ENCODE data around the gene MFSD8. TPM values are rescaled to one million over a fixed set of nuclear protein-coding genes. Genes with fewer than 3 reads are reported as not detected.

The MFSD8 gene
- total RNA-seq, 2 experiments from 2014 or later: 13.0 to 15.6 TPM

DNA sequence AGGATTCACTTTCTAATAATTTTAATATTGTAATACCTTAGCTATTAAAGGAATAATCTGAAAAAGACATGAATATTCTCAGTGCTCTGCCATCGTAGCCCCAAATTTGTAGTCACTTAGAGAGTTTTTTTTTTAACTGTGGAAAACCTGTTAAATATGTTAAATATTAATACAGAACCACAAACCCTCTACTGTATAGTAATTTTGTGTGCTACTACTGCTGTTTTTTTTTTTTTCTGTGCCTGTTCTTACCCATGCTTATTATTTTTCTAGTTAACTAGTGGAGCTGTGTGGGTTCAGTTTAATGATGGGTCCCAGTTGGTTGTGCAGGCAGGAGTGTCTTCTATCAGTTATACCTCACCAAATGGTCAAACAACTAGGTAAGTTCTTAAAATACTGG lies 68.4 kb downstream of the MFSD8 start:
- no peak for DNase-seq
- H3K9me3 Mint-ChIP-seq: peaks cover 4% of the 10 kb centered on the region

GRCh38 chr4:127896069-127896468 lies 68.9 kb downstream of the MFSD8 start:
- peaks cover 4% of the 10 kb centered on the region for H3K9me3 Mint-ChIP-seq
- peaks cover 40% of the 10 kb centered on the region for H3K36me3 Mint-ChIP-seq
- no peaks in the 10 kb centered on the region for H3K27me3 Mint-ChIP-seq
- H3K27ac Mint-ChIP-seq: no peak overlapping the region
- H3K4me3 Mint-ChIP-seq: no peak overlapping the region
- DNase-seq: no peak
- no peaks in the 10 kb centered on the region for H3K4me1 Mint-ChIP-seq

More for the DNA sequence above, 68.4 kb downstream of the MFSD8 start:
- H3K27me3 Mint-ChIP-seq: no peaks in the 10 kb centered on the region
- H3K27ac Mint-ChIP-seq: no peak overlapping the region
- H3K4me1 Mint-ChIP-seq: no peaks in the 10 kb centered on the region
- no peak overlapping the region for H3K4me3 Mint-ChIP-seq
- peaks cover 40% of the 10 kb centered on the region for H3K36me3 Mint-ChIP-seq

DNA sequence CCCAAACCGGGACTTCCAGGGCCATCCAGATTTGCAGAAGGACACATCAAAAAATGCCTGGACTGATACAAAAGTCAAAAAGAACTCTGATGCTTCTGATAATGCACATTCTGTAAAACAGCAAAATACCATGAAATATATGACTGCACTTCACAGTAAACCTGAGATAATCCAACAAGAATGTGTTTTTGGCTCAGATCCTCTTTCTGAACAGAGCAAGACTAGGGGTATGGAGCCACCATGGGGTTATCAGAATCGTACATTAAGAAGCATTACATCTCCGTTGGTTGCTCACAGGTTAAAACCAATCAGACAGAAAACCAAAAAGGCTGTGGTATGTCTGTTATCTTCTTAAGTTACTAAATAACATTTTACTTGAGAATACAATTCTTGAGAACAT lies 75.1 kb downstream of the MFSD8 start:
- no peaks in the 10 kb centered on the region for H3K9me3 Mint-ChIP-seq
- no peak overlapping the region for H3K4me3 Mint-ChIP-seq
- peaks cover 42% of the 10 kb centered on the region for H3K36me3 Mint-ChIP-seq

GRCh38 chr4:127888559-127888958 lies 76.4 kb downstream of the MFSD8 start:
- no peaks in the 10 kb centered on the region for H3K4me1 Mint-ChIP-seq
- H3K36me3 Mint-ChIP-seq: peaks cover 36% of the 10 kb centered on the region
- no peak overlapping the region for H3K4me3 Mint-ChIP-seq
- H3K9me3 Mint-ChIP-seq: no peaks in the 10 kb centered on the region
- H3K27me3 Mint-ChIP-seq: no peaks in the 10 kb centered on the region
- no peak for DNase-seq
- no peak overlapping the region for H3K27ac Mint-ChIP-seq

More for the DNA sequence above, 75.1 kb downstream of the MFSD8 start:
- no peak overlapping the region for H3K27ac Mint-ChIP-seq
- DNase-seq: no peak
- H3K27me3 Mint-ChIP-seq: no peaks in the 10 kb centered on the region
- H3K4me1 Mint-ChIP-seq: no peaks in the 10 kb centered on the region

DNA sequence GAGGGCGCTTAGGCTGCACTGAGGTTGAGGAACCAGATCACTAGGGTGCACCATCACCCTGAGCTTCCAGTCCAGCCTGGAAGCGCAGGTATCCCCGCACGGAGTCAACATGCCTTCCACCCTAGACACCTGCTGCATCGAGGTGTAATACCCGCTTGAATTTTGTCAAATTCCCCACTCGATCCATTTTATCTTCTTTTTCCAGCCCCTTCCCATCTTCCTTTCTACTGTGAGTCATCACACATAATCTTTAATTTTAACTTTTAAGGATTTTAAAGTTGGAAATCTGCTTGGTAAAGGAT lies 83.5 kb downstream of the MFSD8 start:
- Mint-ChIP-seq H3K4me3 (peak overlapping the region; percentile 89), H3K27me3 (peaks cover 3% of the 10 kb centered on the region), H3K4me1 (peaks cover 14% of the 10 kb centered on the region), H3K9me3 (no peaks in the 10 kb centered on the region), H3K27ac (peak overlapping the region; percentile 98), H3K36me3 (peaks cover 30% of the 10 kb centered on the region)
- DNase-seq: no peak

DNA sequence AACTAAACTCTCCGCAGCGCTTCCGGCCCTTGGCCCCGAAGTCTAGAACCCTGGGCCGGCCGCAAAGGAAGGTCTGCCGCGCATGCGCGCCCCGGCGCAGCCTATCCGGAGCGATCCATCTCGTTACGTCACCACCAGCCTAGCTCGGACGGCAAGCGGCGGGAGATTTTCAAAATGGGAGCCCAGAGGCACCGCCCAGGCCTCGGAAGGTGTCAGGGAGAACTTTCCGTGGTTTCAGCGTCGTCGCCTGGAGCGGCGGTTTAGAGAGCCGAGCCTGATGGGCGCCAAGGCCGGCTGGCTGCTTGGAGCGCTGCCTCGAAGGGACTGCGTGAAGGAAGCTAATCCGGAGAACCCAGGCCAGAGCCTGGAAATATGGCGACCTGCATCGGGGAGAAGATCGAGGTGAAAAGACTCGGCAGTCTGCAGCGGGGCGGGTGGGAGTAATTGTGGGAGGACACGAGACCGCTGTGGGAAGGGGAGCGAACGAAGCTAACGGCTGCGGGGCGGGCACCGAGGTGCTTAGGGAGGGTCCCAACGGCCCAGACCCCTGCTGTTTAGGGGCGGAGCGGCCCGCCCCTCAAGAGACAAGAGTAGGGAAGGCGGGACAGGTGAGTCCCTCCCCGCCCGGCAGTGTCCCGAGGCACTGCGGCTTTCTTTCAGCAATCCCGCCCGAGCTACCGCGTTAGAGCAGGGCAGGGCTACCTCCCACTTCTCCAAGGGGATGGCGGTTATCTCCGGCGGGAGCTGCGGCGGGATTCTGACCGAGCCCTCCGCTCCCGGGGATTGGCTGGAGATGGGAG lies 84.0 kb downstream of the MFSD8 start, which contains the start of gene PLK4:
PLK4 (plus strand) TSS at position 131 of the 800 bp plus-strand sequence; CDS start at position 373, 242 bp downstream.
- peaks cover 3% of the 10 kb centered on the region for H3K27me3 Mint-ChIP-seq
- H3K36me3 Mint-ChIP-seq: peaks cover 27% of the 10 kb centered on the region
- peak within 1 kb of the TSS; percentile 98 for H3K27ac Mint-ChIP-seq
- DNase-seq: peak; percentile 96
- no peaks in the 10 kb centered on the region for H3K9me3 Mint-ChIP-seq
- H3K4me1 Mint-ChIP-seq: peaks cover 14% of the 10 kb centered on the region
- H3K4me3 Mint-ChIP-seq: peak within 1 kb of the TSS; percentile 89

GRCh38 chr4:127875791-127876190 lies 89.2 kb downstream of the MFSD8 start:
- Mint-ChIP-seq H3K27ac (no peak overlapping the region), H3K36me3 (peaks cover 23% of the 10 kb centered on the region), H3K4me1 (peaks cover 13% of the 10 kb centered on the region), H3K27me3 (peaks cover 3% of the 10 kb centered on the region), H3K4me3 (no peak overlapping the region), H3K9me3 (peaks cover 4% of the 10 kb centered on the region)
- no peak for DNase-seq

DNA sequence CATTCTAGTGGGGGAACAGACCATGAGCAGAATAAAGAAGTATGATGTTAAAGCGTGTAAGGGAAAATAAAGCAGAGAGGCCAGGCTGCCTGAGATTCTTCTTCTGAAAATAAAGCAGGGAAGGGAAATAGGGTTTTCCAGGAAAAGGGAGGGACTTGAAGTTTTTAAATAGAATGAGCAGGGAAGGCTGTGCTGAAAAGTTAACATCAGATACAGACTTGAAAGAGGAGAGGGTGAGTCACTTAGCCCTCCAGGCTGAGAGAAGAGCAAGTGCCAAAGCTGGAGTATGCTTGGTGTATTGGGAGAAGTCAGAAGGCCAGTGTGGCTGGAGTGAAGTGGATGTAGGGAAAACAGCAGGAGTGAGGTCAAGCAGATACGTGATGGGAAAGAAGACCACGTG lies 94.3 kb downstream of the MFSD8 start:
- H3K27me3 Mint-ChIP-seq: no peaks in the 10 kb centered on the region
- no peak overlapping the region for H3K27ac Mint-ChIP-seq
- peaks cover 13% of the 10 kb centered on the region for H3K36me3 Mint-ChIP-seq
- H3K9me3 Mint-ChIP-seq: peaks cover 7% of the 10 kb centered on the region
- peaks cover 6% of the 10 kb centered on the region for H3K4me1 Mint-ChIP-seq
- H3K4me3 Mint-ChIP-seq: no peak overlapping the region
- DNase-seq: no peak

- Mint-ChIP-seq H3K27me3 (no peaks in the 10 kb centered on the region), H3K27ac (no peak overlapping the region), H3K36me3 (peaks cover 11% of the 10 kb centered on the region), H3K4me1 (peaks cover 6% of the 10 kb centered on the region), H3K4me3 (no peak overlapping the region), H3K9me3 (peaks cover 7% of the 10 kb centered on the region)
- no peak for DNase-seq
Measured at GRCh38 chr4:127870281-127870680, 94.7 kb downstream of the MFSD8 start.

DNA sequence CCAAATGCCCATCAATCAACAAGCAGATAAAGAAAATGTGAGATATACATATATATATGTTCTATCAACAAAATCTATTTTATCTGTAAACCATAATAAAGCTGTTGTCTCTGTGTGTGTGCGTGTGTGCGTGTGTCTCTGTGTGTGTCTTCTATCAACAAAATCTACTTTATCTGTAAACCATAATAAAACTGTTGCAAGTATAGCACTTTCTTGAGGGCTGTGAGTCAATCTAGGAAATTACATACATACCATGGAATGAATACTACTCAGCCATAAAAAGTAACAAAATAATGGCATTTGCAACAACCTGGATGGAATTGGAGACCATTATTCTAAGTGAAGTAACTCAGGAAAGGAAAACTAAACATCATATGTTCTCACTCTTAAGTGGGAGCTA lies 96.8 kb downstream of the MFSD8 start:
- no peaks in the 10 kb centered on the region for H3K27me3 Mint-ChIP-seq
- H3K4me1 Mint-ChIP-seq: peaks cover 6% of the 10 kb centered on the region
- no peak for DNase-seq
- H3K9me3 Mint-ChIP-seq: peaks cover 3% of the 10 kb centered on the region
- H3K4me3 Mint-ChIP-seq: no peak overlapping the region
- peaks cover 9% of the 10 kb centered on the region for H3K36me3 Mint-ChIP-seq
- no peak overlapping the region for H3K27ac Mint-ChIP-seq

Other genes with a start within 250 kb of the MFSD8 start
- gene SLC25A31, start 234.8 kb downstream of the MFSD8 start, total RNA-seq: not detected
- 1 to 10 TPM; 3.8 to 4.8 TPM for gene HSPA4L, start 182.9 kb downstream of the MFSD8 start, total RNA-seq
- gene PLK4, start 84.3 kb downstream of the MFSD8 start, total RNA-seq: 10 to 100 TPM; 44.7 to 47.5 TPM
- gene ABHD18, start 233 bp upstream of the MFSD8 start, total RNA-seq: 10 to 100 TPM; 18.4 to 18.6 TPM
- gene LARP1B, start 96.1 kb upstream of the MFSD8 start, total RNA-seq: 10 to 100 TPM; 19.8 to 21.8 TPM